Spleen (tissue), 13 donors: ENCODE results near the gene ZCCHC10. TPM values are rescaled to one million over a fixed set of nuclear protein-coding genes. Genes with fewer than 3 reads are reported as not detected.

Source experiments
- DNase-seq: peaks from one replicate; pipeline ENCODE4 v3.0.0-alpha.2; 2020
- H3K27ac ChIP-seq, 8 donors: fragments of 200-600 bp; sonication (generic) in 7 of 8; 1 replicate in 4 of 8; 2 replicates in 4 of 8; pipeline versions ENCODE4 v1.5.0 to v1.8.0; 2016 to 2021; ENCODE audit warnings: inconsistent platforms in 4 of 8, mild to moderate bottlenecking in 4 of 8, moderate library complexity in 1 of 8
- H3K27me3 ChIP-seq, 7 donors: fragments of 200-600 bp; sonication (generic) in 6 of 7; replicated peaks in 1 of 7; 1 replicate in 4 of 7; 2 replicates in 3 of 7; pipeline versions ENCODE4 v1.5.0 to v1.8.0; 2016 to 2021; ENCODE audit warnings: inconsistent platforms in 3 of 7, mild to moderate bottlenecking in 1 of 7
- H3K36me3 ChIP-seq, 6 donors: fragments of 200-600 bp; sonication (generic) in 5 of 6; 1 replicate in 4 of 6; 2 replicates in 2 of 6; pipeline versions ENCODE4 v1.5.0 to v1.8.0; 2016 to 2021; ENCODE audit warnings: inconsistent platforms in 2 of 6
- H3K4me1 ChIP-seq, 6 donors: fragments of 200-600 bp; sonication (generic) in 5 of 6; 1 replicate in 3 of 6; 2 replicates in 3 of 6; pipeline versions ENCODE4 v1.5.0 to v1.8.0; 2016 to 2021; ENCODE audit warnings: inconsistent platforms in 3 of 6
- H3K4me3 ChIP-seq, 8 donors: fragments of 200-600 bp; sonication (generic) in 7 of 8; 1 replicate in 4 of 8; 2 replicates in 4 of 8; pipeline versions ENCODE4 v1.5.0 to v1.8.0; 2016 to 2021; ENCODE audit warnings: inconsistent platforms in 4 of 8, mild to moderate bottlenecking in 4 of 8, moderate library complexity in 2 of 8
- H3K9me3 ChIP-seq, 8 donors: fragments of 200-600 bp; sonication (generic) in 7 of 8; 1 replicate in 4 of 8; 2 replicates in 4 of 8; pipeline versions ENCODE4 v1.5.0 to v1.8.0; 2016 to 2021; ENCODE audit warnings: inconsistent platforms in 4 of 8
- CTCF ChIP-seq, 11 experiments: fragments of 200-600 bp in 7 of 11; fragments of 450-650 bp in 4 of 11; sonication (generic) in 4 of 11; IDR thresholded peaks in 8 of 11; conservative IDR thresholded peaks in 3 of 11; 1 replicate in 7 of 11; 2 replicates in 4 of 11; pipeline versions ENCODE4 v1.4.0 to v1.8.0; 2016 to 2021; ENCODE audit warnings: antibody characterized with exemption in 11 of 11, inconsistent platforms in 4 of 11, mild to moderate bottlenecking in 1 of 11
- POLR2A ChIP-seq, 3 donors: fragments of 450-650 bp; IDR thresholded peaks; one replicate each; pipeline ENCODE4 v1.5.1; 2017; ENCODE audit warnings: antibody characterized with exemption in 3 of 3, mild to moderate bottlenecking in 1 of 3
- POLR2AphosphoS5 ChIP-seq, 3 donors: sonication (generic); formaldehyde crosslinking; IDR thresholded peaks; one replicate each; pipeline ENCODE4 v1.5.1; 2017; ENCODE audit warnings: antibody characterized with exemption in 3 of 3
- WGBS, 5 donors: extraction: QIAGEN DNeasy Blood & Tissue Kit in 3 of 5; methylation state at CpG; one replicate each; pipeline versions ENCODE4 v1.1.5 to v1.1.7; 2013 to 2018; 5-methylcytosine and 5-hydroxymethylcytosine counted together
- intact Hi-C: fragments of 100-400 bp; cut with DNase I; formaldehyde crosslinking; loops from one replicate; pipeline ENCODE4 v1.15.0; 2023; ENCODE audit warnings: low total_unique reads
- long read RNA-seq, 2 donors: transcript quantifications; one replicate each; lab custom pipeline, GENCODE V29; 2026
- polyA plus RNA-seq, 3 donors: library from polyadenylated mRNA; stranded (reverse); fragments of 200-250 nt; gene quantifications; one replicate each; pipeline ENCODE4 v1.2.1, GENCODE V29; 2013
- total RNA-seq, 7 donors: library from RNA; depleted of rRNA in 3 of 7; stranded (reverse); fragments of >200 nt in 3 of 7; fragmentation: NEBNext Ultra II Directional in 4 of 7; extraction: Animal tissue kit (Norgen Biotek cat#: 25700) in 4 of 7; gene quantifications; one replicate each; pipeline versions ENCODE4 v1.1.0 to v1.2.1, GENCODE V29; 2016 to 2021
- donor health status: healthy with polysubstance abuse.
- donor health status: DM: no; HTN: no; CAD: no; lungs with moderate emphysema.
- donor health status: DM: no; HTN: no; CAD: no.
- donor health status: Bipolar disorder and iron deficiency.
- donor health status: healthy.
- donor health status: DM: no; HTN: no; CAD: no.
- donor health status: DM: yes; HTN: yes; CAD: no.

ZCCHC10 gene
- total RNA-seq (10 to 100 TPM; 16.2 to 26.1 (median 17.1) TPM), polyA plus RNA-seq (10 to 100 TPM; 28.6 to 34.5 (median 34.2) TPM)
- long read RNA-seq, donor 1, transcript ZCCHC10-201 (4 exons, 2,178 nt), result major isoform, 5 of 11 reads
- long read RNA-seq, donor 1, partial matches to known transcripts, result 0 of 11 reads
- long read RNA-seq, donor 1, other reads (novel, unspliced or antisense), result 0 of 11 reads
- long read RNA-seq, donor 2, partial matches to known transcripts, result 0 of 8 reads
- long read RNA-seq, donor 2, other reads (novel, unspliced or antisense), result 0 of 8 reads

GRCh38 chr5:133025804-133026663 lies at the start of gene ZCCHC10:
TSS of gene ZCCHC10 (minus strand) at chr5:133026549. CDS start at chr5:133026537, 12 bp downstream.
- peak in 1 of 3 donors; percentile 15 for TF ChIP-seq POLR2A (IDR thresholded peaks at IDR 0.05)
- peak; percentile 88 to 91 (median 89) for TF ChIP-seq POLR2AphosphoS5 (IDR thresholded peaks at IDR 0.05)
- no peak for TF ChIP-seq CTCF (IDR thresholded peaks at IDR 0.05 in 8 of 11, conservative IDR thresholded peaks at IDR 0.05 in 3 of 11)
- no peaks in the 10 kb centered on the region for H3K27me3 ChIP-seq
- peaks cover 0 to 48% (median 29%) of the 10 kb centered on the region in 6 donors for H3K4me1 ChIP-seq
- peak; percentile 98 for DNase-seq
- H3K9me3 ChIP-seq, result no peaks in the 10 kb centered on the region
- H3K27ac ChIP-seq, result peak within 1 kb of the TSS; percentile 88 to 98 (median 94)
- peak within 1 kb of the TSS; percentile 57 to 97 (median 86) for H3K4me3 ChIP-seq
- H3K36me3 ChIP-seq, result peaks cover 0 to 28% (median 9%) of the 10 kb centered on the region in 6 donors
- 0 to 1% (median 1%) methylated on average over 32 to 53 of the region's 53 CpGs for WGBS, 5 donors
- intact Hi-C loops, result no loop called here

- no peak for DNase-seq
- Histone ChIP-seq H3K27me3 (no peaks in the 10 kb centered on the region), H3K9me3 (no peaks in the 10 kb centered on the region), H3K4me1 (no peaks in the 10 kb centered on the region), H3K27ac (no peak overlapping the region), H3K36me3 (peaks cover 0 to 97% (median 54%) of the 10 kb centered on the region in 6 donors), H3K4me3 (no peak overlapping the region)
- intact Hi-C loops, result no loop called here
- TF ChIP-seq POLR2A (IDR thresholded peaks at IDR 0.05), result no peak
- no peak for TF ChIP-seq POLR2AphosphoS5 (IDR thresholded peaks at IDR 0.05)
- no peak for TF ChIP-seq CTCF (IDR thresholded peaks at IDR 0.05 in 8 of 11, conservative IDR thresholded peaks at IDR 0.05 in 3 of 11)
- 91 to 96% (median 93%) methylated on average over 7 of the region's 7 CpGs for WGBS, 5 donors
Measured at GRCh38 chr5:133075572-133076536, 49.5 kb upstream of the ZCCHC10 start.

- no peak for TF ChIP-seq POLR2AphosphoS5 (IDR thresholded peaks at IDR 0.05)
- TF ChIP-seq CTCF (IDR thresholded peaks at IDR 0.05 in 8 of 11, conservative IDR thresholded peaks at IDR 0.05 in 3 of 11), result no peak
- TF ChIP-seq POLR2A (IDR thresholded peaks at IDR 0.05), result no peak
- WGBS, 5 donors, result 95 to 99% (median 96%) methylated on average over 4 of the region's 4 CpGs
- no peak for DNase-seq
- Histone ChIP-seq H3K9me3 (no peaks in the 10 kb centered on the region), H3K4me1 (no peaks in the 10 kb centered on the region), H3K4me3 (no peak overlapping the region), H3K27me3 (no peaks in the 10 kb centered on the region), H3K27ac (no peak overlapping the region), H3K36me3 (peaks cover 8 to 100% (median 74%) of the 10 kb centered on the region in 6 donors)
- intact Hi-C loops, result no loop called here
Measured at GRCh38 chr5:133072021-133072420, 45.7 kb upstream of the ZCCHC10 start.
